Neural cell (in vitro differentiated cells): ENCODE results near the gene PPP1R27.

Source experiments
- CTCF ChIP-seq: fragments of 450-650 bp; IDR thresholded peaks from 2 replicates; pipeline ENCODE4 v1.5.1; 2014; ENCODE audit warnings: antibody characterized with exemption, mild to moderate bottlenecking, moderate library complexity; ENCODE audit not compliant: poor library complexity, severe bottlenecking
- EP300 ChIP-seq: fragments of 450-650 bp; conservative IDR thresholded peaks from 2 replicates; pipeline ENCODE4 v1.6.1; 2014; ENCODE audit warnings: antibody characterized with exemption, mild to moderate bottlenecking, moderate library complexity; ENCODE audit not compliant: poor library complexity, severe bottlenecking
- EZH2 ChIP-seq: fragments of 200-600, 300-800 bp; shearing (Covaris generic), sonication (generic); IDR thresholded peaks from 2 replicates; pipeline ENCODE4 v1.6.1; 2014; ENCODE audit warnings: antibody characterized with exemption, low read length, borderline replicate concordance, mild to moderate bottlenecking; ENCODE audit not compliant: insufficient read depth, poor library complexity, severe bottlenecking
- MXI1 ChIP-seq: fragments of 450-650 bp; conservative IDR thresholded peaks from 2 replicates; pipeline ENCODE4 v1.6.1; 2014; ENCODE audit warnings: antibody characterized with exemption, mild to moderate bottlenecking; ENCODE audit not compliant: poor library complexity, severe bottlenecking
- POLR2AphosphoS5 ChIP-seq: IDR thresholded peaks from 2 replicates; pipeline ENCODE4 v1.6.1; 2012
- RAD21 ChIP-seq: fragments of 450-650 bp; conservative IDR thresholded peaks from 2 replicates; pipeline ENCODE4 v1.6.1; 2014; ENCODE audit warnings: antibody characterized with exemption, mild to moderate bottlenecking, moderate library complexity
- REST ChIP-seq: IDR thresholded peaks from 2 replicates; pipeline ENCODE4 v1.6.1; 2012; ENCODE audit warnings: borderline replicate concordance
- SMC3 ChIP-seq: fragments of 450-650 bp; conservative IDR thresholded peaks from 2 replicates; pipeline ENCODE4 v1.6.1; 2014; ENCODE audit warnings: antibody characterized with exemption, mild to moderate bottlenecking, moderate library complexity; ENCODE audit not compliant: poor library complexity
- TAF1 ChIP-seq: IDR thresholded peaks from 2 replicates; pipeline ENCODE4 v1.6.1; 2012; ENCODE audit warnings: low read depth

DNA sequence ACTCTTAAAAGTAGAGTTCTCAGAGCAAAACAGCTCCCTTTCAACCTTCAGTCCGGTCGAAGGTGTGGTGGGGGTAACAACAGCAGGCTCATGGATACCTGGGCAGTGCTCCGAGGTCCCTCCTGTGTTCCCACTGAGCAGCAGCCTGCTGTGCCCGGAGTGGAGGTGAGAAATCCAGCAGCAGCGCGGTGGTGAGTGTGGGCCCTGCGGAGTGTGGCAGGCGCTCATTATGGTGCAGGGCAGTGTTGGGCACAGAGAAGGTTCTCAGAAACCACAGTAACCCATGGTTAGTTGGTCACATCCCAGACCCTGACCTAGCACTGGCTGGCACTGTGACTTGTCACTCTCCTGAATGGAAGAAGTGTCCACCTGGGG lies 30.5 kb upstream of the PPP1R27 start:
- TF ChIP-seq CTCF = no peak
- no peak for TF ChIP-seq EZH2
- TF ChIP-seq TAF1 = no peak
- TF ChIP-seq REST = no peak
- TF ChIP-seq POLR2AphosphoS5 = no peak
- no peak for TF ChIP-seq EP300
- no peak for TF ChIP-seq SMC3
- no peak for TF ChIP-seq RAD21
- TF ChIP-seq MXI1 = no peak
